Stimulated activated naive B cell treated with anti-CD40 and anti-IgM and Interleukin-4, amounts not matched to agents 10 μg/mL and 1 μg/mL and 100 μg/mL, for 72 hours (primary cell): Measurements from ENCODE around the gene VSTM5.

ENCODE experiments used
- ATAC-seq, 2 donors: fragments of 150-1000 bp; cut with Tn5 transposase; replicated peaks; 2 replicates each; pipeline ENCODE4 v1.10.0; 2021; ENCODE audit warnings: moderate library complexity in 1 of 2
- DNase-seq: peaks from one replicate; pipeline ENCODE4 v3.0.0; 2021
- H3K27ac Mint-ChIP-seq: one replicate; pipeline ENCODE4 v1.8.0; 2022; ENCODE audit warnings: mild to moderate bottlenecking, mixed read lengths
- H3K27me3 Mint-ChIP-seq, 2 donors: one replicate each; pipeline ENCODE4 v1.8.0; 2022; ENCODE audit warnings: mixed read lengths in 2 of 2
- H3K36me3 Mint-ChIP-seq, 2 donors: one replicate each; pipeline ENCODE4 v1.8.0; 2022; ENCODE audit warnings: mixed read lengths in 2 of 2, mild to moderate bottlenecking in 1 of 2
- H3K4me1 Mint-ChIP-seq, 2 donors: one replicate each; pipeline ENCODE4 v1.8.0; 2022; ENCODE audit warnings: mixed read lengths in 2 of 2, mild to moderate bottlenecking in 1 of 2
- H3K4me3 Mint-ChIP-seq, 2 donors: one replicate each; pipeline ENCODE4 v1.8.0; 2022; ENCODE audit warnings: mild to moderate bottlenecking in 2 of 2, mixed read lengths in 2 of 2, moderate library complexity in 1 of 2
- H3K9me3 Mint-ChIP-seq, 2 donors: one replicate each; pipeline ENCODE4 v1.8.0; 2022; ENCODE audit warnings: mixed read lengths in 2 of 2, mild to moderate bottlenecking in 1 of 2

The VSTM5 gene

GRCh38 chr11:93829598-93829997 lies 20.8 kb downstream of the VSTM5 start:
- peaks cover 0 to 11% of the 10 kb centered on the region in 2 donors for H3K27me3 Mint-ChIP-seq
- no peak for ATAC-seq
- no peak overlapping the region for H3K4me3 Mint-ChIP-seq
- H3K4me1 Mint-ChIP-seq, result no peaks in the 10 kb centered on the region
- DNase-seq, result no peak
- H3K27ac Mint-ChIP-seq, result no peak overlapping the region
- H3K36me3 Mint-ChIP-seq, result no peaks in the 10 kb centered on the region
- H3K9me3 Mint-ChIP-seq, result no peaks in the 10 kb centered on the region

- Mint-ChIP-seq H3K9me3 (no peaks in the 10 kb centered on the region), H3K36me3 (no peaks in the 10 kb centered on the region), H3K4me3 (no peak overlapping the region), H3K27me3 (no peaks in the 10 kb centered on the region), H3K4me1 (no peaks in the 10 kb centered on the region), H3K27ac (no peak overlapping the region)
- ATAC-seq (no peak), DNase-seq (no peak)
Observed at GRCh38 chr11:93827363-93827762, 23.1 kb downstream of the VSTM5 start.

- H3K9me3 Mint-ChIP-seq, result no peaks in the 10 kb centered on the region
- no peak overlapping the region for H3K27ac Mint-ChIP-seq
- DNase-seq, result no peak
- H3K4me3 Mint-ChIP-seq, result no peak overlapping the region
- peaks cover 4 to 5% of the 10 kb centered on the region in 2 donors for H3K36me3 Mint-ChIP-seq
- no peak for ATAC-seq
- H3K4me1 Mint-ChIP-seq, result no peaks in the 10 kb centered on the region
- H3K27me3 Mint-ChIP-seq, result no peaks in the 10 kb centered on the region
Observed at GRCh38 chr11:93823210-93823609, 27.2 kb downstream of the VSTM5 start.

GRCh38 chr11:93822359-93822758 lies 28.1 kb downstream of the VSTM5 start:
- Mint-ChIP-seq H3K27me3 (no peaks in the 10 kb centered on the region), H3K4me3 (no peak overlapping the region), H3K4me1 (no peaks in the 10 kb centered on the region), H3K27ac (no peak overlapping the region), H3K9me3 (no peaks in the 10 kb centered on the region), H3K36me3 (peaks cover 6 to 9% of the 10 kb centered on the region in 2 donors)
- DNase-seq (no peak), ATAC-seq (no peak)

GRCh38 chr11:93821617-93822016 lies 28.8 kb downstream of the VSTM5 start:
- DNase-seq (no peak), ATAC-seq (no peak)
- H3K4me3 Mint-ChIP-seq, result no peak overlapping the region
- H3K27ac Mint-ChIP-seq, result no peak overlapping the region
- H3K36me3 Mint-ChIP-seq, result peaks cover 8 to 9% of the 10 kb centered on the region in 2 donors
- H3K9me3 Mint-ChIP-seq, result no peaks in the 10 kb centered on the region
- no peaks in the 10 kb centered on the region for H3K27me3 Mint-ChIP-seq
- H3K4me1 Mint-ChIP-seq, result no peaks in the 10 kb centered on the region

- no peaks in the 10 kb centered on the region for H3K9me3 Mint-ChIP-seq
- no peak overlapping the region for H3K27ac Mint-ChIP-seq
- DNase-seq (no peak), ATAC-seq (no peak)
- no peak overlapping the region for H3K4me3 Mint-ChIP-seq
- peaks cover 11 to 12% of the 10 kb centered on the region in 2 donors for H3K36me3 Mint-ChIP-seq
- H3K4me1 Mint-ChIP-seq, result no peaks in the 10 kb centered on the region
- no peaks in the 10 kb centered on the region for H3K27me3 Mint-ChIP-seq
Observed at GRCh38 chr11:93820847-93821246, 29.6 kb downstream of the VSTM5 start.

GRCh38 chr11:93819966-93820695 lies 30.3 kb downstream of the VSTM5 start:
- no peak for DNase-seq
- Mint-ChIP-seq H3K9me3 (no peaks in the 10 kb centered on the region), H3K36me3 (peaks cover 14 to 18% of the 10 kb centered on the region in 2 donors), H3K4me3 (no peak overlapping the region), H3K4me1 (no peaks in the 10 kb centered on the region), H3K27me3 (no peaks in the 10 kb centered on the region), H3K27ac (no peak overlapping the region)
- no peak for ATAC-seq

- DNase-seq (no peak), ATAC-seq (no peak)
- no peaks in the 10 kb centered on the region for H3K27me3 Mint-ChIP-seq
- H3K4me1 Mint-ChIP-seq, result no peaks in the 10 kb centered on the region
- H3K4me3 Mint-ChIP-seq, result no peak overlapping the region
- no peak overlapping the region for H3K27ac Mint-ChIP-seq
- no peaks in the 10 kb centered on the region for H3K9me3 Mint-ChIP-seq
- H3K36me3 Mint-ChIP-seq, result peaks cover 22 to 32% of the 10 kb centered on the region in 2 donors
Observed at GRCh38 chr11:93817426-93818348, 32.7 kb downstream of the VSTM5 start.

- Mint-ChIP-seq H3K27me3 (no peaks in the 10 kb centered on the region), H3K4me3 (no peak overlapping the region), H3K36me3 (peaks cover 33 to 42% of the 10 kb centered on the region in 2 donors), H3K4me1 (no peaks in the 10 kb centered on the region), H3K27ac (no peak overlapping the region), H3K9me3 (no peaks in the 10 kb centered on the region)
- no peak for DNase-seq
- ATAC-seq, result no peak
Observed at GRCh38 chr11:93814966-93815633, 35.3 kb downstream of the VSTM5 start.

- DNase-seq (no peak), ATAC-seq (no peak)
- Mint-ChIP-seq H3K27ac (no peak overlapping the region), H3K27me3 (no peaks in the 10 kb centered on the region), H3K4me1 (no peaks in the 10 kb centered on the region), H3K9me3 (no peaks in the 10 kb centered on the region), H3K36me3 (peaks cover 38 to 46% of the 10 kb centered on the region in 2 donors), H3K4me3 (no peak overlapping the region)
Observed at GRCh38 chr11:93813974-93814373, 36.4 kb downstream of the VSTM5 start.

GRCh38 chr11:93807980-93808379 lies 42.4 kb downstream of the VSTM5 start:
- peaks cover 37 to 57% of the 10 kb centered on the region in 2 donors for H3K36me3 Mint-ChIP-seq
- no peak for ATAC-seq
- H3K27me3 Mint-ChIP-seq, result no peaks in the 10 kb centered on the region
- H3K9me3 Mint-ChIP-seq, result no peaks in the 10 kb centered on the region
- H3K4me1 Mint-ChIP-seq, result no peaks in the 10 kb centered on the region
- DNase-seq, result no peak
- no peak overlapping the region for H3K4me3 Mint-ChIP-seq
- no peak overlapping the region for H3K27ac Mint-ChIP-seq

- DNase-seq (no peak), ATAC-seq (no peak)
Observed at GRCh38 chr11:93804879-93805278, 45.5 kb downstream of the VSTM5 start.

GRCh38 chr11:93801366-93801765 lies 49.1 kb downstream of the VSTM5 start:
- no peak overlapping the region for H3K4me3 Mint-ChIP-seq
- H3K36me3 Mint-ChIP-seq, result peaks cover 28 to 45% of the 10 kb centered on the region in 2 donors
- H3K27ac Mint-ChIP-seq, result no peak overlapping the region
- H3K9me3 Mint-ChIP-seq, result no peaks in the 10 kb centered on the region
- no peaks in the 10 kb centered on the region for H3K4me1 Mint-ChIP-seq
- no peaks in the 10 kb centered on the region for H3K27me3 Mint-ChIP-seq
- ATAC-seq (no peak), DNase-seq (no peak)

More at GRCh38 chr11:93804879-93805278, 45.5 kb downstream of the VSTM5 start:
- no peaks in the 10 kb centered on the region for H3K27me3 Mint-ChIP-seq
- no peak overlapping the region for H3K27ac Mint-ChIP-seq
- H3K4me3 Mint-ChIP-seq, result no peak overlapping the region
- no peaks in the 10 kb centered on the region for H3K9me3 Mint-ChIP-seq
- no peaks in the 10 kb centered on the region for H3K4me1 Mint-ChIP-seq
- H3K36me3 Mint-ChIP-seq, result peaks cover 27 to 46% of the 10 kb centered on the region in 2 donors

GRCh38 chr11:93796441-93797231 lies 53.8 kb downstream of the VSTM5 start:
- no peaks in the 10 kb centered on the region for H3K4me1 Mint-ChIP-seq
- H3K9me3 Mint-ChIP-seq, result no peaks in the 10 kb centered on the region
- H3K36me3 Mint-ChIP-seq, result peaks cover 29 to 34% of the 10 kb centered on the region in 2 donors
- no peak overlapping the region for H3K27ac Mint-ChIP-seq
- H3K27me3 Mint-ChIP-seq, result no peaks in the 10 kb centered on the region
- H3K4me3 Mint-ChIP-seq, result no peak overlapping the region
- no peak for DNase-seq
- ATAC-seq, result no peak
